GM12873 (cell line): Measurements from ENCODE around the gene DLG1.
A peak's percentile ranks its signal among the peaks of the same experiment; 100 is the strongest.

ENCODE experiments used
- TF ChIP-seq, protein P1 (sequence below): IDR thresholded peaks from 2 replicates; pipeline ENCODE4 v1.5.1; 2012; ENCODE audit warnings: low read depth, mild to moderate bottlenecking, moderate library complexity, low read length, control low read depth; ENCODE audit not compliant: insufficient read depth; ENCODE audit errors: missing control alignments

Gene DLG1

DNA sequence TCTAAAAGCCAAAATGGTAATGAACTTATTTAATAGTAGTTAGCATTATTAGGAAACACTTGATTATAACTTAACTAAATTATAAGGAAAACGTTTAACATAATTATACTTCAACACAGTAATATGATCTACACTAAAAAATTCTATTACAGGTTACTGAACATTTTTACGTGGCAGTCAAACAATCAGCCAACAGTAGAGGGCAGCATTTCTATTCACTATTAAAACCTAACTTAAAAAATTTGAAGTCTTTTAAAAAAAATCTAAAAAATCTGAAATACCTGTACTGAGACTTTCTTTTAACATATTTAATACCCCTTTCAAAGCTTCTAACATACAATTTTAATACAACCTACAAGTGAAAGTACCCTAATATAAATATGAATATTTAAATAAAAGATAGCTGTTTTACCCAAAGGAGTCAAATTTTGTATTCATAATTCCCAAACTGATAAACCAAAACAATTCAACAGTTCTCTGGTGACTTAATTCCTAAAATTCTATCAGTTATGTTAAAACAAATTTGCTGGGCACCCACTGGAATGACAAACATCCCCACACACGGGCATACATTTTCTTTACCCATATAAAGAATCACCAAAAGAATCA is 41.5 kb downstream of the DLG1 start:
- TF ChIP-seq, protein P1, sequence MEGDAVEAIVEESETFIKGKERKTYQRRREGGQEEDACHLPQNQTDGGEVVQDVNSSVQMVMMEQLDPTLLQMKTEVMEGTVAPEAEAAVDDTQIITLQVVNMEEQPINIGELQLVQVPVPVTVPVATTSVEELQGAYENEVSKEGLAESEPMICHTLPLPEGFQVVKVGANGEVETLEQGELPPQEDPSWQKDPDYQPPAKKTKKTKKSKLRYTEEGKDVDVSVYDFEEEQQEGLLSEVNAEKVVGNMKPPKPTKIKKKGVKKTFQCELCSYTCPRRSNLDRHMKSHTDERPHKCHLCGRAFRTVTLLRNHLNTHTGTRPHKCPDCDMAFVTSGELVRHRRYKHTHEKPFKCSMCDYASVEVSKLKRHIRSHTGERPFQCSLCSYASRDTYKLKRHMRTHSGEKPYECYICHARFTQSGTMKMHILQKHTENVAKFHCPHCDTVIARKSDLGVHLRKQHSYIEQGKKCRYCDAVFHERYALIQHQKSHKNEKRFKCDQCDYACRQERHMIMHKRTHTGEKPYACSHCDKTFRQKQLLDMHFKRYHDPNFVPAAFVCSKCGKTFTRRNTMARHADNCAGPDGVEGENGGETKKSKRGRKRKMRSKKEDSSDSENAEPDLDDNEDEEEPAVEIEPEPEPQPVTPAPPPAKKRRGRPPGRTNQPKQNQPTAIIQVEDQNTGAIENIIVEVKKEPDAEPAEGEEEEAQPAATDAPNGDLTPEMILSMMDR: peak; percentile 51

DNA sequence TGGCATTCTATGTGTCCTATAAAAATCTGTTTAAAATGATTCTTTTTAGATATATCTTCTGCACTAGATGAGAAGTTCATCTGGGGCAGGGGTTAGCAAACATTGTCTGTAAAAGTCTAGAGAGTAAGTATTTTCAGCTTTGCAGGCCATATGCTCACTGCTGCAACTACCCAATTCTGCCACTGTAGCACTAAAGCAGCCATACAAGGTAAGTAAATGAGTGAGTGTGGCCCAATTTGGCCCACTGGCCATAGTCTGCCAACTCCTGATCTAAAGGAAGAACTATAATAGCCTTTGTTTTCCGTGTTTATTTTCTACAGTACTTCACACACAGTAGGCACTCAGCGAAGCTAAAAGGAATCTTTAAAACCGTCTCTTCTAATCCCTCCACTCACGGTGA is 42.3 kb downstream of the DLG1 start:
- TF ChIP-seq, protein P1: no peak

DNA sequence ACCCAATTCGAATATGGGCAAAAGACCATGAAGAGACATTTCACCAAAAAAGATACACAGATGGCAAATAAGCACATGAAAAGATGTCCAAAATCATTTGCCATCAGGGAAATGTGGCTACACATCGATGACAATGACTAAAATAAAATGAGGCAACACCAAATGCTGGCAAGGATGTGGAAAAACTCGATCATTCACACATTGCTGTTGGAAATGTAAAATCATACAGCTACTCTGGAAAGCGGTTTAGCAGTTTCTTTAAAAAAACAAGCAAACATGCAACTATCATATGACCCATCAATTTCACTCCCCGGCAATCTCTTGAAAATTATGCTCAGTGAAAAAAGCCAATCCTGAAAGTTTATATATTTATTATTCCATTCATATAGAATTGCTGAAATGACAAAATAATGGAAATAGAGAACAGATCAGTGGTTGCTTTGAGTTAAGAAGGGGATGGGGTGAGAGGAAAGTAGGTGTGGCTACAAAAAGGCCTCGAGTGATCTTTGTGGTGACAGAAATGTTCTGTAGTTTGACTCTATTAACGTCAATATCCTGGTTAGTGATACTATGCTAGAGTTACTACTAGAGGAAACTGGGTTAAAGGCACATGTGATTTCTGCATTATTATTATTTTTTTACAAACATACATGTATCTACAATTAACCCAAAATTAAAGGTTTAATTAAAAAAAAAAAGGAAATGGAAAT is 45.0 kb downstream of the DLG1 start:
- TF ChIP-seq, protein P1: no peak

DNA sequence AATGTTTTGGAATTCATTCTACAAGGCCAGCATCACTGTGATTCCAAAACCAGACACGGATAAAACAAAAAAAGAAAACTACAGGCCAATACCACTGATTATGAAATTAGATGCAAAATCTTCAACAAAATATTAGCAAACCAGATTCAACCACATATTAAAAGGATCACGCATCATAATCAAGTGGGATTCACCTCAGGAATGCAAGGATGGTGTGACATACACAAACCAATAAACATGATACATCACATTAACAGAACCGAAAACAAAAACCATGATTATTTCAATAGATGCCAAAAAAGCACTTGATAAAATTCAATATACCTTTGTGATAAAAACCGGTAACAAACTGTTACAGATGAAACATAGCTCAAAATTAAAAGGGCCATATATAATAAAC is 48.9 kb downstream of the DLG1 start:
- TF ChIP-seq, protein P1: no peak

DNA sequence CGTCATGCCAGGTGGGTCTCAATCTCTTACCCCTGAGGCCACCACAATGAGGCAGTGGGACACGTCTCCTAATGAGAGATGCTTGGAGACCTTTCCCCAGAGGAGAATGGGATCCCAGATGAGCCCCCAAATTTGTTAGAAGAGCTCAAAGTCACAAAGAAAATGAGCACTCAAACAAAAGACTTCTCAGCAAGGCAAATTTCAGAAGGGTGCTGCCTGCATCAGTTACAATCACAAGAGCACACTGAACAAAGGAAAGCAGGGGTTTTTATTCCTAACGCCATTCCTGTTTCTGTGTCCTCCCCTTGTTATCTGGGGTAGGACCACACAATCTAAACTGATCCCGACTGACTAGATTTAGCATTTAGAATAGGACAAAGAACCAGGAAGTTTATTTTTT is 50.1 kb downstream of the DLG1 start:
- TF ChIP-seq, protein P1: no peak

DNA sequence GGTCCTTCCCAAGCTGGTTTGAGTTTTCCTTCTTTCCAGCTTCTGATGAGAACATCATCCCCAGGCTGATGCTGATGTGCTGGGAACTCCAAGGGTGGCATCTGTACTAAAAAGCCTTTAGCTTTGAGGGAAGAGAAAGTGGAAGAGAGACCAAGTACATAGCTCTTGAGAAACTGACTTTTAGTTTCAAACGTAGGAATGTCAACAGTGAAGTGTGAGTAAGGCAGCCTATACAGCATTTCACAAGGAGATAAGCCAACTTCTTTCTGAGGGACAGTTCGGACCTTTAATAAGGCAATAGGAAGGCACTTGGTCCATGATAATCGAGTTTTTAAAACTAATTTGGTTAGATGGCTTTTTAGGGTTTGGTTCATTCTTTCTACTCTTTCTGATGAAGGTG is 53.7 kb downstream of the DLG1 start:
- TF ChIP-seq, protein P1: no peak

DNA sequence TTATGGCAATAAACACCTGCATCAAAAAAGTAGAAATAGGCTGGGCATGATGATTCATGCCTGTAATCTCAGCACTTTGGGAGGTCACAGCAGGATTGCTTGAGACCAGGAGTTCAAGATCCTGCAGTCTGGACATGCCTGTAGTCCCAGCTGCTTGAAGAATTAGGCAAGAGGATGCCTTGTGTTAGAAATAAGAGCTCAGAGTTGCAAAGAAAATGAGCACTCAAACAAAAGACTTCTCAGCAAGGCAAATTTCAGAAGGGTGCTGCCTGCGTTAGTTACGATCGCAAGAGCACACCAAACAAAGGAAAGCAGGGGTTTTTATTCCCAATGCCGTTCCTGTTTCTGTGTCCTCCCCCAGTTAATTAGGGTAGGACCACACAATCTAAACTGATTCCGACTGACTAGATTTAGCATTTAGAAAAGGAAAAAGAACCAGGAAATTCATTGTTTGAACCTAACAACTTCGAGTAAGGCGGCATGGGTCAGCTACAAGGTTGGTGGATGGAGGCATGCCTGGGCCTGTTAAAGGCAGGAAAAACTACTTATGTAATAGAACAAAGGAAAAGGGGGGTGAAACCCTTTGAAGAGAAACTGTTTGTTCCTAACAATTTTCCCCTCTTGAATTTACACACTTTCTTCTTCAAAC is 55.5 kb downstream of the DLG1 start:
- TF ChIP-seq, protein P1: no peak
